Thyroid gland (tissue), 4 donors: ENCODE data around the gene NRDC.

ENCODE experiments used
- POLR2A ChIP-seq, 2 donors: fragments of 450-650 bp; IDR thresholded peaks; one replicate each; pipeline ENCODE4 v1.6.1; 2017; ENCODE audit warnings: antibody characterized with exemption in 2 of 2, mild to moderate bottlenecking in 2 of 2, moderate library complexity in 1 of 2
- TF ChIP-seq, protein P1 (sequence below), 6 experiments: fragments of 200-600 bp in 3 of 6; fragments of 450-650 bp in 3 of 6; sonication (generic) in 3 of 6; IDR thresholded peaks; one replicate each; pipeline ENCODE4 v1.5.1; 2016 to 2019; ENCODE audit warnings: antibody characterized with exemption in 6 of 6, mild to moderate bottlenecking in 2 of 6, inconsistent platforms in 1 of 6, moderate library complexity in 1 of 6

DNA sequence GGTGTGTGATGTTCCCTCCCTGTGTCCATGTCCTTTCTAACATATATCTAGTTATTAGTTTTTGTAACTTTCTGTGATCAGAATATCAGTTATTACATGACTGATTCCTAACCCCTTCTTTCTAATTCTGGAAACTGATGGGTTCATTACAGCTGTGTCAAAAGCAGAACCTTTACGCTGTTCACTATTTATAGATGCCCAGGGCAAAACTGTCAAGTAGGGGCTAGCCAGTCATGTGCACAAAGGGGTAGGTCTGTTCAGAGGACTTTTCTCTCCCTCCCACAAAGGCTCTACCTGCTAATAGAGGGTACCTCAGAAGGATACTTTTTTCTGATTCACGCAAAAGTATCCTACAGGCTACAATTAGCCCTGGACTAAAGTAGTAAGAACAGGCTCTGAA is 79.2 kb downstream of the NRDC start:
- TF ChIP-seq, protein P1, sequence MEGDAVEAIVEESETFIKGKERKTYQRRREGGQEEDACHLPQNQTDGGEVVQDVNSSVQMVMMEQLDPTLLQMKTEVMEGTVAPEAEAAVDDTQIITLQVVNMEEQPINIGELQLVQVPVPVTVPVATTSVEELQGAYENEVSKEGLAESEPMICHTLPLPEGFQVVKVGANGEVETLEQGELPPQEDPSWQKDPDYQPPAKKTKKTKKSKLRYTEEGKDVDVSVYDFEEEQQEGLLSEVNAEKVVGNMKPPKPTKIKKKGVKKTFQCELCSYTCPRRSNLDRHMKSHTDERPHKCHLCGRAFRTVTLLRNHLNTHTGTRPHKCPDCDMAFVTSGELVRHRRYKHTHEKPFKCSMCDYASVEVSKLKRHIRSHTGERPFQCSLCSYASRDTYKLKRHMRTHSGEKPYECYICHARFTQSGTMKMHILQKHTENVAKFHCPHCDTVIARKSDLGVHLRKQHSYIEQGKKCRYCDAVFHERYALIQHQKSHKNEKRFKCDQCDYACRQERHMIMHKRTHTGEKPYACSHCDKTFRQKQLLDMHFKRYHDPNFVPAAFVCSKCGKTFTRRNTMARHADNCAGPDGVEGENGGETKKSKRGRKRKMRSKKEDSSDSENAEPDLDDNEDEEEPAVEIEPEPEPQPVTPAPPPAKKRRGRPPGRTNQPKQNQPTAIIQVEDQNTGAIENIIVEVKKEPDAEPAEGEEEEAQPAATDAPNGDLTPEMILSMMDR (IDR thresholded peaks at IDR 0.05), result no peak
- no peak for TF ChIP-seq POLR2A (IDR thresholded peaks at IDR 0.05)
